Measurements from ENCODE around the gene AJAP1. TPM values are rescaled to one million over a fixed set of nuclear protein-coding genes. Genes with fewer than 3 reads are reported as not detected.

The AJAP1 gene
- total and polyA plus RNA-seq, 2 donors (not counting 1 experiment from before 2014, with no cell fraction given), result not detected

- Histone ChIP-seq H3K36me3 (replicated peaks in 1 of 2; ENCODE audit: control extremely low read depth in 1 of 2, control insufficient read depth in 1 of 2, extremely low read depth in 1 of 2, insufficient read depth in 2 of 2, low read length in 1 of 2) (no peaks in the 10 kb centered on the region), H3K4me3 (ENCODE audit: control extremely low read depth in 1 of 5, extremely low read depth in 1 of 5, insufficient read depth in 1 of 5, low read depth in 2 of 5, low read length in 4 of 5) (no peak overlapping the region), H3K4me2 (replicated peaks; ENCODE audit: low read depth, low read length, poor library complexity, severe bottlenecking) (no peak overlapping the region), H4K20me1 (ENCODE audit: control insufficient read depth, insufficient read depth, low read length, poor library complexity, severe bottlenecking) (no peaks in the 10 kb centered on the region), H3K27me3 (replicated peaks in 1 of 4; ENCODE audit: control extremely low read depth in 1 of 4, control insufficient read depth in 3 of 4, insufficient read depth in 4 of 4, low read length in 3 of 4) (no peaks in the 10 kb centered on the region), H3K79me2 (ENCODE audit: control insufficient read depth, insufficient read depth, low read length) (no peaks in the 10 kb centered on the region), H3K4me1 (ENCODE audit: control insufficient read depth in 2 of 2, insufficient read depth in 2 of 2, low read length in 2 of 2) (no peaks in the 10 kb centered on the region), H2AFZ (ENCODE audit: insufficient read depth, low read depth, low read length, poor library complexity, severe bottlenecking) (no peak overlapping the region), H3K9ac (ENCODE audit: low read length) (no peak overlapping the region), H3K9me3 (ENCODE audit: control extremely low read depth in 1 of 3, control insufficient read depth in 2 of 3, insufficient read depth in 1 of 3, low read length in 2 of 3) (peaks cover 0 to 19% (median 3%) of the 10 kb centered on the region in 3 donors), H3K27ac (ENCODE audit: low read length in 2 of 2) (no peak overlapping the region)
- DNase-seq, result no peak
- intact Hi-C loops (cut with micrococcal nuclease), result no loop called here
- Mint-ChIP-seq H3K4me1 (no peaks in the 10 kb centered on the region), H3K27ac (no peak overlapping the region), H3K4me3 (no peak overlapping the region), H3K9me3 (ENCODE audit: insufficient read depth) (peaks cover 4% of the 10 kb centered on the region), H3K27me3 (peaks cover 15% of the 10 kb centered on the region)
- ChIA-PET CTCF (interaction anchor here (0.6 kb wide), 1 partner anchor 530 kb away, joined by 3 read pairs; no protein-coding TSS in a partner anchor), POLR2A (no interaction called here)
- TF ChIP-seq EZH2 (IDR thresholded peaks at IDR 0.05; ENCODE audit: borderline replicate concordance, insufficient read depth, low read depth, low read length, poor library complexity, severe bottlenecking) (no peak), CTCF (IDR thresholded peaks at IDR 0.05) (no peak)
- ATAC-seq (ENCODE audit: low read depth), result no peak
- 86% methylated on average over 15 of the region's 15 CpGs for WGBS (ENCODE audit: insufficient coverage)
Measured at GRCh38 chr1:4615138-4615470, 39.3 kb upstream of the AJAP1 start.

GRCh38 chr1:4615501-4615900 is 38.9 kb upstream of the AJAP1 start:
- peaks cover 15% of the 10 kb centered on the region for H3K27me3 Mint-ChIP-seq
- peaks cover 0 to 15% (median 0%) of the 10 kb centered on the region in 3 donors for H3K9me3 ChIP-seq (ENCODE audit: control extremely low read depth in 1 of 3, control insufficient read depth in 2 of 3, insufficient read depth in 1 of 3, low read length in 2 of 3)
- no peak overlapping the region for H3K4me3 ChIP-seq (ENCODE audit: control extremely low read depth in 1 of 5, extremely low read depth in 1 of 5, insufficient read depth in 1 of 5, low read depth in 2 of 5, low read length in 4 of 5)
- no peak overlapping the region for H3K4me3 Mint-ChIP-seq
- H3K9me3 Mint-ChIP-seq (ENCODE audit: insufficient read depth), result peaks cover 2% of the 10 kb centered on the region
- no peak overlapping the region for H3K27ac Mint-ChIP-seq
- TF ChIP-seq CTCF (IDR thresholded peaks at IDR 0.05), result no peak
- no peak for TF ChIP-seq EZH2 (IDR thresholded peaks at IDR 0.05; ENCODE audit: borderline replicate concordance, insufficient read depth, low read depth, low read length, poor library complexity, severe bottlenecking)
- no peak overlapping the region for H3K9ac ChIP-seq (ENCODE audit: low read length)
- DNase-seq (no peak), ATAC-seq (ENCODE audit: low read depth) (no peak)
- H3K79me2 ChIP-seq (ENCODE audit: control insufficient read depth, insufficient read depth, low read length), result no peaks in the 10 kb centered on the region
- H3K4me1 Mint-ChIP-seq, result no peaks in the 10 kb centered on the region
- no peak overlapping the region for H3K27ac ChIP-seq (ENCODE audit: low read length in 2 of 2)
- intact Hi-C loops (cut with micrococcal nuclease), result no loop called here
- WGBS (ENCODE audit: insufficient coverage), result 85% methylated on average over 9 of the region's 9 CpGs
- CTCF ChIA-PET, result no interaction called here
- H3K4me1 ChIP-seq (ENCODE audit: control insufficient read depth in 2 of 2, insufficient read depth in 2 of 2, low read length in 2 of 2), result no peaks in the 10 kb centered on the region
- no peaks in the 10 kb centered on the region for H3K36me3 ChIP-seq (replicated peaks in 1 of 2; ENCODE audit: control extremely low read depth in 1 of 2, control insufficient read depth in 1 of 2, extremely low read depth in 1 of 2, insufficient read depth in 2 of 2, low read length in 1 of 2)
- no peaks in the 10 kb centered on the region for H4K20me1 ChIP-seq (ENCODE audit: control insufficient read depth, insufficient read depth, low read length, poor library complexity, severe bottlenecking)
- H2AFZ ChIP-seq (ENCODE audit: insufficient read depth, low read depth, low read length, poor library complexity, severe bottlenecking), result no peak overlapping the region
- no peaks in the 10 kb centered on the region for H3K27me3 ChIP-seq (replicated peaks in 1 of 4; ENCODE audit: control extremely low read depth in 1 of 4, control insufficient read depth in 3 of 4, insufficient read depth in 4 of 4, low read length in 3 of 4)
- H3K4me2 ChIP-seq (replicated peaks; ENCODE audit: low read depth, low read length, poor library complexity, severe bottlenecking), result no peak overlapping the region
- POLR2A ChIA-PET, result no interaction called here

Measured in B cell (primary cell).